ENCODE measurements around the gene PKNOX2.

PKNOX2 gene

GRCh38 chr11:125422681-125423080, 258.1 kb downstream of the PKNOX2 start:
- TF ChIP-seq, protein P1, sequence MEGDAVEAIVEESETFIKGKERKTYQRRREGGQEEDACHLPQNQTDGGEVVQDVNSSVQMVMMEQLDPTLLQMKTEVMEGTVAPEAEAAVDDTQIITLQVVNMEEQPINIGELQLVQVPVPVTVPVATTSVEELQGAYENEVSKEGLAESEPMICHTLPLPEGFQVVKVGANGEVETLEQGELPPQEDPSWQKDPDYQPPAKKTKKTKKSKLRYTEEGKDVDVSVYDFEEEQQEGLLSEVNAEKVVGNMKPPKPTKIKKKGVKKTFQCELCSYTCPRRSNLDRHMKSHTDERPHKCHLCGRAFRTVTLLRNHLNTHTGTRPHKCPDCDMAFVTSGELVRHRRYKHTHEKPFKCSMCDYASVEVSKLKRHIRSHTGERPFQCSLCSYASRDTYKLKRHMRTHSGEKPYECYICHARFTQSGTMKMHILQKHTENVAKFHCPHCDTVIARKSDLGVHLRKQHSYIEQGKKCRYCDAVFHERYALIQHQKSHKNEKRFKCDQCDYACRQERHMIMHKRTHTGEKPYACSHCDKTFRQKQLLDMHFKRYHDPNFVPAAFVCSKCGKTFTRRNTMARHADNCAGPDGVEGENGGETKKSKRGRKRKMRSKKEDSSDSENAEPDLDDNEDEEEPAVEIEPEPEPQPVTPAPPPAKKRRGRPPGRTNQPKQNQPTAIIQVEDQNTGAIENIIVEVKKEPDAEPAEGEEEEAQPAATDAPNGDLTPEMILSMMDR (IDR thresholded peaks at IDR 0.05; ENCODE audit: low read depth, low read length, poor library complexity, severe bottlenecking) = no peak
- TF ChIP-seq EZH2phosphoT487 (IDR thresholded peaks at IDR 0.05; ENCODE audit: borderline replicate concordance, low read length) = no peak
- Histone ChIP-seq H3K9me2 (replicated peaks; ENCODE audit: control insufficient read depth, low read length) (no peaks in the 10 kb centered on the region), H3K4me1 (ENCODE audit: control insufficient read depth, low read length) (peaks cover 6% of the 10 kb centered on the region), H3K4me2 (ENCODE audit: low read length) (no peak overlapping the region), H3K9me3 (ENCODE audit: control insufficient read depth, insufficient read depth, low read length) (no peaks in the 10 kb centered on the region), H3F3A (ENCODE audit: control insufficient read depth, insufficient read depth) (no peaks in the 10 kb centered on the region), H3K27ac (ENCODE audit: low read depth, low read length) (no peak overlapping the region), H3K27me3 (ENCODE audit: control insufficient read depth, low read length) (peaks cover 10% of the 10 kb centered on the region; the same call in 1 of the 2 replicates), H3K36me3 (ENCODE audit: control insufficient read depth, low read length) (no peaks in the 10 kb centered on the region), H3K79me2 (ENCODE audit: control insufficient read depth, low read length) (no peaks in the 10 kb centered on the region), H3K4me3 (ENCODE audit: low read length) (no peak overlapping the region), H4K20me1 (ENCODE audit: control insufficient read depth, insufficient read depth, low read depth, low read length) (no peaks in the 10 kb centered on the region)

- Histone ChIP-seq H3K9me3 (ENCODE audit: control insufficient read depth, insufficient read depth, low read length) (no peaks in the 10 kb centered on the region), H3K27ac (ENCODE audit: low read depth, low read length) (no peak overlapping the region), H3K79me2 (ENCODE audit: control insufficient read depth, low read length) (no peaks in the 10 kb centered on the region), H3K9me2 (replicated peaks; ENCODE audit: control insufficient read depth, low read length) (no peaks in the 10 kb centered on the region), H4K20me1 (ENCODE audit: control insufficient read depth, insufficient read depth, low read depth, low read length) (no peaks in the 10 kb centered on the region), H3K4me1 (ENCODE audit: control insufficient read depth, low read length) (peaks cover 6% of the 10 kb centered on the region), H3K4me2 (ENCODE audit: low read length) (no peak overlapping the region), H3K36me3 (ENCODE audit: control insufficient read depth, low read length) (no peaks in the 10 kb centered on the region), H3K27me3 (ENCODE audit: control insufficient read depth, low read length) (peaks cover 6% of the 10 kb centered on the region; the same call in 1 of the 2 replicates), H3F3A (ENCODE audit: control insufficient read depth, insufficient read depth) (no peaks in the 10 kb centered on the region), H3K4me3 (ENCODE audit: low read length) (no peak overlapping the region)
- TF ChIP-seq, protein P1 (IDR thresholded peaks at IDR 0.05; ENCODE audit: low read depth, low read length, poor library complexity, severe bottlenecking) = peak; percentile 75
- no peak for TF ChIP-seq EZH2phosphoT487 (IDR thresholded peaks at IDR 0.05; ENCODE audit: borderline replicate concordance, low read length)
These were observed 258.8 kb downstream of the PKNOX2 start for GRCh38 chr11:125423247-125423849.

- Histone ChIP-seq H3K4me1 (ENCODE audit: control insufficient read depth, low read length) (peaks cover 6% of the 10 kb centered on the region), H3K9me3 (ENCODE audit: control insufficient read depth, insufficient read depth, low read length) (no peaks in the 10 kb centered on the region), H4K20me1 (ENCODE audit: control insufficient read depth, insufficient read depth, low read depth, low read length) (no peaks in the 10 kb centered on the region), H3K4me2 (ENCODE audit: low read length) (no peak overlapping the region), H3K79me2 (ENCODE audit: control insufficient read depth, low read length) (no peaks in the 10 kb centered on the region), H3K36me3 (ENCODE audit: control insufficient read depth, low read length) (no peaks in the 10 kb centered on the region), H3K9me2 (replicated peaks; ENCODE audit: control insufficient read depth, low read length) (no peaks in the 10 kb centered on the region), H3K27ac (ENCODE audit: low read depth, low read length) (no peak overlapping the region), H3K4me3 (ENCODE audit: low read length) (no peak overlapping the region), H3F3A (ENCODE audit: control insufficient read depth, insufficient read depth) (no peaks in the 10 kb centered on the region), H3K27me3 (ENCODE audit: control insufficient read depth, low read length) (peaks cover 3% of the 10 kb centered on the region; the same call in 1 of the 2 replicates)
- no peak for TF ChIP-seq EZH2phosphoT487 (IDR thresholded peaks at IDR 0.05; ENCODE audit: borderline replicate concordance, low read length)
- TF ChIP-seq, protein P1 (IDR thresholded peaks at IDR 0.05; ENCODE audit: low read depth, low read length, poor library complexity, severe bottlenecking) = no peak
These were observed 261.1 kb downstream of the PKNOX2 start for GRCh38 chr11:125425601-125426000.

Measured in DOHH2 (cell line).